Skeletal muscle satellite cell (primary cell): ENCODE data around the gene PTGFRN.

Experiments
- H3K27me3 ChIP-seq: 2 replicates; pipeline ENCODE4 v1.7.0; 2013; ENCODE audit warnings: low read length; ENCODE audit not compliant: control insufficient read depth, insufficient read depth
- H3K36me3 ChIP-seq: 2 replicates; pipeline ENCODE4 v1.7.0; 2013; ENCODE audit warnings: mild to moderate bottlenecking, control low read depth, low read length; ENCODE audit not compliant: insufficient read depth
- H3K4me1 ChIP-seq: 2 replicates; pipeline ENCODE4 v1.7.0; 2013; ENCODE audit warnings: low read length; ENCODE audit not compliant: control insufficient read depth, insufficient read depth
- H3K4me2 ChIP-seq: 2 replicates; pipeline ENCODE4 v1.7.0; 2013; ENCODE audit warnings: mild to moderate bottlenecking, low read length
- H3K4me3 ChIP-seq: 2 replicates; pipeline ENCODE4 v1.7.0; 2013; ENCODE audit warnings: low read length
- H3K9ac ChIP-seq: 2 replicates; pipeline ENCODE4 v1.7.0; 2013; ENCODE audit warnings: mild to moderate bottlenecking, low read depth, low read length, moderate library complexity
- H3K9me3 ChIP-seq: replicated peaks from 2 replicates; pipeline ENCODE4 v1.7.0; 2013; ENCODE audit warnings: mild to moderate bottlenecking, control low read depth, low read length

The PTGFRN gene

GRCh38 chr1:116891396-116892079 is 18.2 kb upstream of the PTGFRN start:
- Histone ChIP-seq H3K4me3 (no peak overlapping the region), H3K9me3 (no peaks in the 10 kb centered on the region), H3K4me2 (no peak overlapping the region), H3K27me3 (no peaks in the 10 kb centered on the region), H3K4me1 (peaks cover 3% of the 10 kb centered on the region), H3K36me3 (no peaks in the 10 kb centered on the region), H3K9ac (no peak overlapping the region)

GRCh38 chr1:116895073-116895472 is 14.6 kb upstream of the PTGFRN start:
- no peak overlapping the region for H3K4me3 ChIP-seq
- H3K4me2 ChIP-seq: no peak overlapping the region
- no peaks in the 10 kb centered on the region for H3K36me3 ChIP-seq
- no peaks in the 10 kb centered on the region for H3K27me3 ChIP-seq
- H3K9ac ChIP-seq: no peak overlapping the region
- no peaks in the 10 kb centered on the region for H3K4me1 ChIP-seq
- no peaks in the 10 kb centered on the region for H3K9me3 ChIP-seq

- Histone ChIP-seq H3K27me3 (peaks cover 15% of the 10 kb centered on the region), H3K9me3 (no peaks in the 10 kb centered on the region), H3K4me2 (no peak overlapping the region), H3K36me3 (no peaks in the 10 kb centered on the region), H3K9ac (no peak overlapping the region), H3K4me1 (no peaks in the 10 kb centered on the region), H3K4me3 (no peak overlapping the region)
Observed at GRCh38 chr1:116899529-116899928, 10.2 kb upstream of the PTGFRN start.

- Histone ChIP-seq H3K27me3 (peaks cover 15% of the 10 kb centered on the region), H3K4me1 (no peaks in the 10 kb centered on the region), H3K9ac (no peak overlapping the region), H3K36me3 (no peaks in the 10 kb centered on the region), H3K4me2 (no peak overlapping the region), H3K4me3 (no peak overlapping the region), H3K9me3 (no peaks in the 10 kb centered on the region)
Observed at GRCh38 chr1:116900471-116901365, 9.0 kb upstream of the PTGFRN start.

- H3K36me3 ChIP-seq: no peaks in the 10 kb centered on the region
Observed at GRCh38 chr1:116902027-116902426, 7.7 kb upstream of the PTGFRN start.

GRCh38 chr1:116902723-116903383 is 6.9 kb upstream of the PTGFRN start:
- Histone ChIP-seq H3K27me3 (peaks cover 15% of the 10 kb centered on the region), H3K9ac (no peak overlapping the region), H3K36me3 (no peaks in the 10 kb centered on the region), H3K4me3 (no peak overlapping the region), H3K9me3 (no peaks in the 10 kb centered on the region), H3K4me2 (no peak overlapping the region), H3K4me1 (no peaks in the 10 kb centered on the region)

More at GRCh38 chr1:116902027-116902426, 7.7 kb upstream of the PTGFRN start:
- Histone ChIP-seq H3K4me1 (no peaks in the 10 kb centered on the region), H3K27me3 (peaks cover 15% of the 10 kb centered on the region), H3K9ac (no peak overlapping the region), H3K4me2 (no peak overlapping the region), H3K9me3 (no peaks in the 10 kb centered on the region), H3K4me3 (no peak overlapping the region)

GRCh38 chr1:116904791-116905320 is 4.9 kb upstream of the PTGFRN start:
- H3K4me3 ChIP-seq: no peak overlapping the region
- H3K4me2 ChIP-seq: no peak overlapping the region
- no peaks in the 10 kb centered on the region for H3K36me3 ChIP-seq
- H3K27me3 ChIP-seq: peaks cover 15% of the 10 kb centered on the region
- H3K9me3 ChIP-seq: no peaks in the 10 kb centered on the region
- peaks cover 5% of the 10 kb centered on the region for H3K4me1 ChIP-seq
- no peak overlapping the region for H3K9ac ChIP-seq

GRCh38 chr1:116906812-116907211 is 2.9 kb upstream of the PTGFRN start:
- H3K4me2 ChIP-seq: no peak overlapping the region

GRCh38 chr1:116907351-116907750 is 2.4 kb upstream of the PTGFRN start:
- Histone ChIP-seq H3K4me3 (no peak overlapping the region), H3K9ac (no peak overlapping the region), H3K36me3 (no peaks in the 10 kb centered on the region), H3K4me2 (no peak overlapping the region), H3K4me1 (peaks cover 11% of the 10 kb centered on the region), H3K27me3 (peaks cover 17% of the 10 kb centered on the region), H3K9me3 (no peaks in the 10 kb centered on the region)

More at GRCh38 chr1:116906812-116907211, 2.9 kb upstream of the PTGFRN start:
- no peak overlapping the region for H3K4me3 ChIP-seq
- no peaks in the 10 kb centered on the region for H3K36me3 ChIP-seq
- H3K27me3 ChIP-seq: peaks cover 23% of the 10 kb centered on the region
- no peaks in the 10 kb centered on the region for H3K9me3 ChIP-seq
- peaks cover 11% of the 10 kb centered on the region for H3K4me1 ChIP-seq
- no peak overlapping the region for H3K9ac ChIP-seq

GRCh38 chr1:116908266-116908665 is 1.4 kb upstream of the PTGFRN start:
- no peak overlapping the region for H3K4me3 ChIP-seq
- no peaks in the 10 kb centered on the region for H3K36me3 ChIP-seq
- H3K9me3 ChIP-seq: no peaks in the 10 kb centered on the region
- H3K4me2 ChIP-seq: no peak overlapping the region
- peaks cover 10% of the 10 kb centered on the region for H3K27me3 ChIP-seq
- peaks cover 11% of the 10 kb centered on the region for H3K4me1 ChIP-seq
- H3K9ac ChIP-seq: no peak overlapping the region

- Histone ChIP-seq H3K9me3 (no peaks in the 10 kb centered on the region), H3K27me3 (peaks cover 13% of the 10 kb centered on the region), H3K4me1 (peaks cover 11% of the 10 kb centered on the region), H3K9ac (peak overlapping the region; percentile 76), H3K4me3 (peak overlapping the region; percentile 79), H3K36me3 (no peaks in the 10 kb centered on the region), H3K4me2 (peak overlapping the region; percentile 91)
Observed at GRCh38 chr1:116908820-116909511, 750 bp upstream of the PTGFRN start.
